Measurements from ENCODE around the gene MYBPH. TPM values are rescaled to one million over a fixed set of nuclear protein-coding genes. Genes with fewer than 3 reads are reported as not detected.

The MYBPH gene
- polyA plus RNA-seq, 2 of the 4 experiments (the other 2 are of a cell fraction): not detected

DNA sequence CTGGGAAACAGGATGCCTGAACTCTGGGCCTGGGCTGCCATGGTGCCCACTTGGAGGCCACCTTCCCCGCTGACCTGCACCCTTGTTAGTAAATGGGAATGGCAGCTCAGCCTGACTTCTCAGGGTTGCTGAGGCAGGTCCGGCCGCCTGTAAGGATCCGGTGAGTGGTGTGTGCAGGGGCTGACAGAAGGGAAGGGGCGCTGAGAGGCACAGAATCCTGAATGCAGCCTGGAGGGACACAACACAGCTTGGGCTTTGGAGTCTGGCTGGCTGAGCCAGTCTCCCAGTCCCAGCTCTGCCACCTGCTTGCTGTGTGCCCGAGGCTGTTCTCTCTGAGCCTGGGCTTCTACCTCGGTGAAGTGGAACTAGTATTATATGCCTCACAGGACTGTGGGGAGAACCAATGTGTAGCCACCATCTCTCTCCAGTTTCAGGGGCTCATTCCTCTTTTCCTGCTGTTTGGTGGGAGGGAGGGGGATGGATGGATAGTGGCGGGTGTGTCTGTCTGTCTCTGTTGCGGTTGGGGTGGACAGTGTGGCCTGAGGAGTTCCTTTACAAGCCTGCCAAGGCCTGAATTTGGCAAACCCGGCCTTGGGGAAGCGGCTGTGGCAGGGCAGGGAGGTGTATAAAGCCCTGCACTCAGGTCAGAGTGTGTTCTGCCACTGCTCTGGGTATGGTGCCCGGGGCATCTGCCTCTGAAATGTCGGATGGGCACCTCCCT, 30.1 kb downstream of the MYBPH start:
- Histone ChIP-seq H3K4me1 (no peaks in the 10 kb centered on the region), H3K4me2 (no peak overlapping the region), H3K27ac (no peak overlapping the region), H3K4me3 (no peak overlapping the region), H3K9me3 (no peaks in the 10 kb centered on the region)
- TF ChIP-seq CEBPB (IDR thresholded peaks at IDR 0.05) (no peak), POLR2A (IDR thresholded peaks at IDR 0.05; ENCODE audit: low read length) (no peak), FOXS1 (CRISPR knock-in tag; IDR thresholded peaks at IDR 0.05) (no peak), ZNF302 (CRISPR knock-in tag; IDR thresholded peaks at IDR 0.05) (no peak), EP300 (IDR thresholded peaks at IDR 0.05) (no peak), JUNB (IDR thresholded peaks at IDR 0.05) (no peak), CBX8 (IDR thresholded peaks at IDR 0.05) (no peak), MAZ (IDR thresholded peaks at IDR 0.05; ENCODE audit: borderline replicate concordance, low read depth, low read length) (no peak), CHD2 (IDR thresholded peaks at IDR 0.05; ENCODE audit: low read length, partially characterized antibody) (no peak), CHD4 (IDR thresholded peaks at IDR 0.05; ENCODE audit: borderline replicate concordance) (no peak), TP53 (CRISPR knock-in tag; IDR thresholded peaks at IDR 0.05) (no peak), RCOR1 (IDR thresholded peaks at IDR 0.05; ENCODE audit: low read depth, low read length) (no peak), RARB (CRISPR knock-in tag; IDR thresholded peaks at IDR 0.05) (no peak), FOSB (CRISPR knock-in tag; IDR thresholded peaks at IDR 0.05) (no peak)
- TF ChIP-seq, protein P1, sequence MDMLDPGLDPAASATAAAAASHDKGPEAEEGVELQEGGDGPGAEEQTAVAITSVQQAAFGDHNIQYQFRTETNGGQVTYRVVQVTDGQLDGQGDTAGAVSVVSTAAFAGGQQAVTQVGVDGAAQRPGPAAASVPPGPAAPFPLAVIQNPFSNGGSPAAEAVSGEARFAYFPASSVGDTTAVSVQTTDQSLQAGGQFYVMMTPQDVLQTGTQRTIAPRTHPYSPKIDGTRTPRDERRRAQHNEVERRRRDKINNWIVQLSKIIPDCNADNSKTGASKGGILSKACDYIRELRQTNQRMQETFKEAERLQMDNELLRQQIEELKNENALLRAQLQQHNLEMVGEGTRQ (IDR thresholded peaks at IDR 0.05): no peak
- FAIRE-seq (no peak), ATAC-seq (no peak), DNase-seq (ENCODE audit: low read depth in 1 of 2, low spot score in 1 of 2) (no peak)
- WGBS (ENCODE audit: missing lambda C conversion rate): 69% methylated on average over 11 of the region's 13 CpGs
- ChIA-PET CTCF (interaction anchor here (1.1 to 3.9 kb wide), 5 partner anchors 17 to 72 kb away, joined by 3 to 20 read pairs (median 12); no protein-coding TSS in a partner anchor), POLR2A (no interaction called here)

- ATAC-seq: no peak
- Histone ChIP-seq H3K9me3 (no peaks in the 10 kb centered on the region), H3K4me2 (no peak overlapping the region), H3K4me3 (no peak overlapping the region), H3K4me1 (no peaks in the 10 kb centered on the region), H3K27ac (no peak overlapping the region)
- POLR2A ChIA-PET: no interaction called here
- WGBS (ENCODE audit: missing lambda C conversion rate): 44% methylated on average over 6 of the region's 6 CpGs
- CTCF ChIA-PET: interaction anchor here (1.1 to 3.7 kb wide), 5 partner anchors 11 to 73 kb away, joined by 3 to 13 read pairs (median 4); no protein-coding TSS in a partner anchor
- no peak for FAIRE-seq
- no peak for TF ChIP-seq CHD2 (IDR thresholded peaks at IDR 0.05; ENCODE audit: low read length, partially characterized antibody)
- no peak for TF ChIP-seq ZC3H11A (IDR thresholded peaks at IDR 0.05)
- TF ChIP-seq KDM1A (IDR thresholded peaks at IDR 0.05; ENCODE audit: low read depth): no peak
- TF ChIP-seq CEBPB (IDR thresholded peaks at IDR 0.05): no peak
- TF ChIP-seq, protein P1 (IDR thresholded peaks at IDR 0.05): no peak
- no peak for TF ChIP-seq TFCP2L1 (CRISPR knock-in tag; IDR thresholded peaks at IDR 0.05)
- no peak for TF ChIP-seq HMGXB4 (CRISPR knock-in tag; IDR thresholded peaks at IDR 0.05; ENCODE audit: borderline replicate concordance)
- TF ChIP-seq BCL3 (IDR thresholded peaks at IDR 0.05): no peak
- TF ChIP-seq, protein P2, sequence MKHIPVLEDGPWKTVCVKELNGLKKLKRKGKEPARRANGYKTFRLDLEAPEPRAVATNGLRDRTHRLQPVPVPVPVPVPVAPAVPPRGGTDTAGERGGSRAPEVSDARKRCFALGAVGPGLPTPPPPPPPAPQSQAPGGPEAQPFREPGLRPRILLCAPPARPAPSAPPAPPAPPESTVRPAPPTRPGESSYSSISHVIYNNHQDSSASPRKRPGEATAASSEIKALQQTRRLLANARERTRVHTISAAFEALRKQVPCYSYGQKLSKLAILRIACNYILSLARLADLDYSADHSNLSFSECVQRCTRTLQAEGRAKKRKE (CRISPR knock-in tag; IDR thresholded peaks at IDR 0.05; ENCODE audit: low read depth): no peak
- no peak for TF ChIP-seq EHMT2 (IDR thresholded peaks at IDR 0.05; ENCODE audit: low read depth)
- TF ChIP-seq NPAS2 (CRISPR knock-in tag; IDR thresholded peaks at IDR 0.05; ENCODE audit: borderline replicate concordance): no peak
- TF ChIP-seq BHLHE40 (IDR thresholded peaks at IDR 0.05; ENCODE audit: low read depth, low read length): no peak
- no peak for DNase-seq (ENCODE audit: low read depth in 1 of 2, low spot score in 1 of 2)
These were observed 31.0 kb downstream of the MYBPH start for GRCh38 chr1:203144661-203145060.
